HCT116 (cell line): ENCODE results near the gene POLRMT. TPM values are rescaled to one million over a fixed set of nuclear protein-coding genes. Genes with fewer than 3 reads are reported as not detected.

Experiments used
- ATAC-seq: fragments of 200-7000 bp; cut with Tn5 transposase; 2 replicates; pipeline ENCODE4 v1.9.1; 2020; ENCODE audit warnings: mild to moderate bottlenecking, moderate library complexity
- BruUV-seq: library from RNA; stranded (reverse); fragments of 400-500 nt; replicated peaks from 2 replicates; lab custom pipeline; 2021; lab: Mats Ljungman, UMichigan
- CTCF ChIA-PET: fragments of 300-600 bp; sonication (Branson Sonifier 250); formaldehyde crosslinking; loops from one replicate; lab custom pipeline; 2021; ENCODE audit warnings: antibody characterized with exemption; lab: Charles Lee
- POLR2A ChIA-PET: fragments of 300-600, 350-600 bp; sonication (Branson Sonifier 250); formaldehyde crosslinking; loops from one replicate; lab custom pipeline; 2021; ENCODE audit warnings: antibody characterized with exemption; lab: Charles Lee
- RAD21 ChIA-PET, 2 experiments: fragments of 300-600 bp; sonication (Branson Sonifier 250); formaldehyde crosslinking; loops; one replicate each; lab custom pipeline; 2023; ENCODE audit warnings: low total read pairs in 2 of 2; ENCODE audit not compliant: uncharacterized antibody in 2 of 2, unreplicated experiment in 2 of 2, low non-redundant PET in 1 of 2; lab: Charles Lee
- DNase-seq: peaks from one replicate; pipeline ENCODE4 v3.0.0-alpha.2; 2010; ENCODE audit warnings: low read depth, low spot score
- H2AFZ ChIP-seq: fragments of 200-600 bp; shearing (Covaris generic), sonication (generic); 2 replicates; pipeline ENCODE4 v1.6.1; 2017; ENCODE audit warnings: low read depth, mixed run types, mixed read lengths, antibody characterized with exemption, low read length; ENCODE audit not compliant: poor library complexity, severe bottlenecking
- H3K27ac ChIP-seq: 2 replicates; pipeline ENCODE4 v1.5.1; 2012; ENCODE audit warnings: low read depth, low read length
- H3K27me3 ChIP-seq: fragments of 200-600 bp; sonication (generic); 2 replicates; pipeline ENCODE4 v1.6.1; 2016; ENCODE audit warnings: mixed run types, low read length, mixed read lengths; ENCODE audit not compliant: insufficient read depth
- H3K36me3 ChIP-seq, 2 experiments: fragments of 200-500 bp in 1 of 2; fragments of 200-600 bp in 1 of 2; sonication (Bioruptor generic) in 1 of 2; sonication (generic) in 1 of 2; 2 replicates each; pipeline versions ENCODE4 v1.5.1 to v1.6.1; 2014 to 2016; ENCODE audit warnings: low read length in 2 of 2, inconsistent platforms in 1 of 2, mixed read lengths in 1 of 2, mixed run types in 1 of 2; ENCODE audit not compliant: insufficient read depth in 2 of 2, control insufficient read depth in 1 of 2
- H3K4me1 ChIP-seq, 2 experiments: fragments of 200-600 bp in 1 of 2; sonication (generic) in 1 of 2; 2 replicates each; pipeline versions ENCODE4 v1.5.1 to v1.6.1; 2012 to 2017; ENCODE audit warnings: low read length in 2 of 2, inconsistent platforms in 1 of 2, mild to moderate bottlenecking in 1 of 2, mixed read lengths in 1 of 2, mixed run types in 1 of 2, moderate library complexity in 1 of 2; ENCODE audit not compliant: insufficient read depth in 2 of 2, control insufficient read depth in 1 of 2
- H3K4me2 ChIP-seq: fragments of 200-600 bp; sonication (generic); 2 replicates; pipeline ENCODE4 v1.6.1; 2017; ENCODE audit warnings: mixed run types, low read length, mixed read lengths
- H3K4me3 ChIP-seq, 2 experiments: fragments of 200-600 bp in 1 of 2; sonication (generic) in 1 of 2; replicated peaks in 1 of 2; 2 replicates each; pipeline ENCODE4 v1.5.1; 2011 to 2016; ENCODE audit warnings: low read length in 2 of 2, control low read depth in 1 of 2, low read depth in 1 of 2, mild to moderate bottlenecking in 1 of 2, mixed read lengths in 1 of 2, mixed run types in 1 of 2
- H3K79me2 ChIP-seq: fragments of 200-600 bp; sonication (generic); 2 replicates; pipeline ENCODE4 v1.6.1; 2017; ENCODE audit warnings: mild to moderate bottlenecking, mixed run types, low read length, moderate library complexity, mixed read lengths; ENCODE audit not compliant: insufficient read depth
- H3K9ac ChIP-seq: fragments of 200-600 bp; sonication (generic); 2 replicates; pipeline ENCODE4 v1.6.1; 2016; ENCODE audit warnings: low read length, mixed read lengths
- H3K9me2 ChIP-seq: fragments of 200-600 bp; sonication (generic), shearing (Covaris generic); 2 replicates; pipeline ENCODE4 v1.6.1; 2017; ENCODE audit warnings: mixed run types, mild to moderate bottlenecking, moderate library complexity; ENCODE audit not compliant: insufficient read depth
- H3K9me3 ChIP-seq, 2 experiments: fragments of 200-500 bp in 1 of 2; fragments of 200-600 bp in 1 of 2; sonication (Bioruptor generic) in 1 of 2; sonication (generic) in 1 of 2; 2 replicates each; pipeline ENCODE4 v1.6.1; 2014 to 2017; ENCODE audit warnings: low read length in 2 of 2, mixed read lengths in 2 of 2, inconsistent platforms in 1 of 2, low read depth in 1 of 2, mild to moderate bottlenecking in 1 of 2, mixed run types in 1 of 2, moderate library complexity in 1 of 2; ENCODE audit not compliant: control insufficient read depth in 1 of 2, insufficient read depth in 1 of 2
- H4K20me1 ChIP-seq: fragments of 200-600 bp; sonication (generic), shearing (Covaris generic); 2 replicates; pipeline ENCODE4 v1.6.1; 2017; ENCODE audit warnings: mixed run types, mild to moderate bottlenecking, moderate library complexity; ENCODE audit not compliant: insufficient read depth
- CBX3 ChIP-seq: IDR thresholded peaks from 2 replicates; pipeline ENCODE4 v1.6.1; 2012; ENCODE audit warnings: low read depth
- CEBPB ChIP-seq: IDR thresholded peaks from 2 replicates; pipeline ENCODE4 v1.6.1; 2012; ENCODE audit warnings: low read depth
- EGR1 ChIP-seq: IDR thresholded peaks from 2 replicates; pipeline ENCODE4 v1.6.1; 2012; ENCODE audit warnings: low read depth
- ELF1 ChIP-seq: IDR thresholded peaks from 2 replicates; pipeline ENCODE4 v1.6.1; 2012; ENCODE audit warnings: low read depth, borderline replicate concordance
- FOSL1 ChIP-seq: IDR thresholded peaks from 2 replicates; pipeline ENCODE4 v1.6.1; 2012; ENCODE audit warnings: low read depth
- MAX ChIP-seq: IDR thresholded peaks from 2 replicates; pipeline ENCODE4 v1.6.1; 2012
- POLR2AphosphoS5 ChIP-seq: IDR thresholded peaks from 2 replicates; pipeline ENCODE4 v1.6.1; 2011; ENCODE audit warnings: mild to moderate bottlenecking, low read depth, low read length, moderate library complexity
- SIN3A ChIP-seq: IDR thresholded peaks from 2 replicates; pipeline ENCODE4 v1.6.1; 2012; ENCODE audit warnings: low read depth
- SP1 ChIP-seq: IDR thresholded peaks from 2 replicates; pipeline ENCODE4 v1.6.1; 2012; ENCODE audit warnings: low read depth
- SRF ChIP-seq: IDR thresholded peaks from 2 replicates; pipeline ENCODE4 v1.6.1; 2012; ENCODE audit warnings: low read depth
- ZFX ChIP-seq: fragments of 450-650 bp; IDR thresholded peaks from 2 replicates; pipeline ENCODE4 v1.6.1; 2017
- intact Hi-C: fragments of 100-400 bp; cut with micrococcal nuclease; formaldehyde crosslinking; loops from 2 replicates; pipeline ENCODE4 v1.10.0; 2022
- total RNA-seq: library from RNA; stranded (reverse); gene quantifications from one replicate; pipeline ENCODE4 v1.2.1, GENCODE V29; 2021; ENCODE audit not compliant: unreplicated experiment
- TF ChIP-seq, protein P1 (sequence below), 3 experiments: fragments of 200-600 bp in 1 of 3; sonication (generic) in 1 of 3; IDR thresholded peaks in 2 of 3; conservative IDR thresholded peaks in 1 of 3; 2 replicates each; pipeline ENCODE4 v1.5.1; 2012 to 2017; ENCODE audit warnings: low read depth in 2 of 3, low read length in 2 of 3, antibody characterized with exemption in 1 of 3, borderline replicate concordance in 1 of 3, control low read depth in 1 of 3, mild to moderate bottlenecking in 1 of 3, mixed read lengths in 1 of 3, mixed run types in 1 of 3, moderate library complexity in 1 of 3; ENCODE audit not compliant: insufficient read depth in 1 of 3
- TF ChIP-seq, protein P2 (sequence below): IDR thresholded peaks from 2 replicates; pipeline ENCODE4 v1.6.1; 2011; ENCODE audit warnings: mild to moderate bottlenecking, low read length, moderate library complexity; ENCODE audit not compliant: insufficient replicate concordance; ENCODE audit errors: extremely low read depth

POLRMT gene
- total RNA-seq, 1 experiment from 2014 or later = 138 TPM

GRCh38 chr19:616747-617526 is 16.4 kb downstream of the POLRMT start:
- DNase-seq = no peak
- ChIA-PET POLR2A (interaction anchor here (0.7 kb wide), 1 partner anchor 180 kb away, joined by 4 read pairs; no protein-coding TSS in a partner anchor), RAD21 (no interaction called here)
- peaks cover 0 to 31% of the 10 kb centered on the region in 2 experiments; a peak in 2 of 4 replicates for H3K36me3 ChIP-seq
- H3K9me3 ChIP-seq = no peaks in the 10 kb centered on the region
- BruUV-seq = no TSS peak
- H3K4me3 ChIP-seq = no peak overlapping the region
- H3K4me2 ChIP-seq = no peak overlapping the region
- intact Hi-C loops = no loop called here
- no peaks in the 10 kb centered on the region for H3K27me3 ChIP-seq
- no peak overlapping the region for H3K27ac ChIP-seq
- no peak for ATAC-seq
- no peak overlapping the region for H2AFZ ChIP-seq
- H3K9me2 ChIP-seq = no peaks in the 10 kb centered on the region
- no peaks in the 10 kb centered on the region for H3K4me1 ChIP-seq
- no peaks in the 10 kb centered on the region for H3K79me2 ChIP-seq
- H4K20me1 ChIP-seq = no peaks in the 10 kb centered on the region
- H3K9ac ChIP-seq = no peak overlapping the region
- no peak for TF ChIP-seq POLR2AphosphoS5
- TF ChIP-seq, protein P1, sequence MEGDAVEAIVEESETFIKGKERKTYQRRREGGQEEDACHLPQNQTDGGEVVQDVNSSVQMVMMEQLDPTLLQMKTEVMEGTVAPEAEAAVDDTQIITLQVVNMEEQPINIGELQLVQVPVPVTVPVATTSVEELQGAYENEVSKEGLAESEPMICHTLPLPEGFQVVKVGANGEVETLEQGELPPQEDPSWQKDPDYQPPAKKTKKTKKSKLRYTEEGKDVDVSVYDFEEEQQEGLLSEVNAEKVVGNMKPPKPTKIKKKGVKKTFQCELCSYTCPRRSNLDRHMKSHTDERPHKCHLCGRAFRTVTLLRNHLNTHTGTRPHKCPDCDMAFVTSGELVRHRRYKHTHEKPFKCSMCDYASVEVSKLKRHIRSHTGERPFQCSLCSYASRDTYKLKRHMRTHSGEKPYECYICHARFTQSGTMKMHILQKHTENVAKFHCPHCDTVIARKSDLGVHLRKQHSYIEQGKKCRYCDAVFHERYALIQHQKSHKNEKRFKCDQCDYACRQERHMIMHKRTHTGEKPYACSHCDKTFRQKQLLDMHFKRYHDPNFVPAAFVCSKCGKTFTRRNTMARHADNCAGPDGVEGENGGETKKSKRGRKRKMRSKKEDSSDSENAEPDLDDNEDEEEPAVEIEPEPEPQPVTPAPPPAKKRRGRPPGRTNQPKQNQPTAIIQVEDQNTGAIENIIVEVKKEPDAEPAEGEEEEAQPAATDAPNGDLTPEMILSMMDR (IDR thresholded peaks at IDR 0.05 in 2 of 3, conservative IDR thresholded peaks at IDR 0.05 in 1 of 3; ENCODE audit: borderline replicate concordance in 1 of 3, insufficient read depth in 1 of 3, low read depth in 2 of 3, low read length in 2 of 3) = no peak
- TF ChIP-seq EGR1 = no peak
- TF ChIP-seq SP1 = no peak
- TF ChIP-seq FOSL1 = no peak
- TF ChIP-seq SIN3A = no peak
- TF ChIP-seq CBX3 = no peak
- TF ChIP-seq, protein P2, sequence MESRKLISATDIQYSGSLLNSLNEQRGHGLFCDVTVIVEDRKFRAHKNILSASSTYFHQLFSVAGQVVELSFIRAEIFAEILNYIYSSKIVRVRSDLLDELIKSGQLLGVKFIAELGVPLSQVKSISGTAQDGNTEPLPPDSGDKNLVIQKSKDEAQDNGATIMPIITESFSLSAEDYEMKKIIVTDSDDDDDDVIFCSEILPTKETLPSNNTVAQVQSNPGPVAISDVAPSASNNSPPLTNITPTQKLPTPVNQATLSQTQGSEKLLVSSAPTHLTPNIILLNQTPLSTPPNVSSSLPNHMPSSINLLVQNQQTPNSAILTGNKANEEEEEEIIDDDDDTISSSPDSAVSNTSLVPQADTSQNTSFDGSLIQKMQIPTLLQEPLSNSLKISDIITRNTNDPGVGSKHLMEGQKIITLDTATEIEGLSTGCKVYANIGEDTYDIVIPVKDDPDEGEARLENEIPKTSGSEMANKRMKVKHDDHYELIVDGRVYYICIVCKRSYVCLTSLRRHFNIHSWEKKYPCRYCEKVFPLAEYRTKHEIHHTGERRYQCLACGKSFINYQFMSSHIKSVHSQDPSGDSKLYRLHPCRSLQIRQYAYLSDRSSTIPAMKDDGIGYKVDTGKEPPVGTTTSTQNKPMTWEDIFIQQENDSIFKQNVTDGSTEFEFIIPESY = no peak
- no peak for TF ChIP-seq SRF
- TF ChIP-seq ELF1 = no peak
- TF ChIP-seq CEBPB = no peak
- no peak for TF ChIP-seq ZFX
- no peak for TF ChIP-seq MAX
- TF ChIP-seq, all 23 proteins: peak for 0
- CTCF ChIA-PET = no interaction called here
